Body of pancreas (tissue), 4 donors: ENCODE data around the gene LRRC70.

ENCODE experiments used
- CTCF ChIP-seq, 7 experiments: fragments of 450-650 bp in 4 of 7; fragments of 200-600 bp in 3 of 7; sonication (generic) in 3 of 7; IDR thresholded peaks; one replicate each; pipeline ENCODE4 v1.5.1; 2016 to 2019; ENCODE audit warnings: antibody characterized with exemption in 7 of 7
- POLR2A ChIP-seq, 3 donors: fragments of 450-650 bp; IDR thresholded peaks; one replicate each; pipeline ENCODE4 v1.6.1; 2016; ENCODE audit warnings: antibody characterized with exemption in 3 of 3, mild to moderate bottlenecking in 2 of 3

DNA sequence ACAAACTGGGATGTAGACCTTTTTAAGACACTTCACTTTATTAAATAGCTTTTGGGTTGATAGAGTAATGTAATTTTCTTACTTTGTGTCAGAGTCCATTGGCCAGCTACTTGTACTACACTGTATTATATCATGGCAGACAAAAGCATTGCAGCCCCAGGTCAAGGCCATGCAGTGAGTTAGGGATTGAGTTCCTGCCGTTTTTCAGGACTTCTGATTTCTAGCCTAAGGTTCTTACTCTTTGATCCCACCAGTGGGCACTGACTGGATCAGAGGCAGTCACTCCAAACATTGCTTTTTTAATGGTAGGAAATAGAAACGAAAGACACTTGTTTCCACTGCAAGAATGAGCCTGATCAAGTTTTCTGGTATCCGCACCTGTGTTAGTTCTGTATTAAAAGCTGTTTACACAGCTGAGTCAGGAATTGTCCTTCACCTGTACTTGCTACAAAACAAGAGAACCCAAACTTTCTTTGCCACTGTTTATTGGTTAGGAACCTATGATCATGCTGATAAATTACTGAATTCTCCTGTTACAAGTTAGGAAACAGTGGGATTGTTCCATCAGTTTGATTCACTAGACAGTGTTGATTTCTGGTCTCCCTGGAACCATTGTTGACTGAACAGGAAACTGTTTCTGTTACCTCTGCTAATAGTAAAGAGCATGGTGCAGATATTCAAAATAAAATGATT lies 22.1 kb downstream of the LRRC70 start:
- TF ChIP-seq POLR2A (IDR thresholded peaks at IDR 0.05): no peak
- no peak for TF ChIP-seq CTCF (IDR thresholded peaks at IDR 0.05)
